Neural progenitor cell (in vitro differentiated cells): ENCODE results near the gene ANGPTL8.

ENCODE experiments used
- CTCF ChIP-seq: fragments of 200-600 bp; sonication (generic); IDR thresholded peaks from 2 replicates; pipeline ENCODE4 v1.5.1; 2017; ENCODE audit warnings: antibody characterized with exemption, mild to moderate bottlenecking
- EZH2 ChIP-seq: fragments of 200-600 bp; sonication (generic); IDR thresholded peaks from 2 replicates; pipeline ENCODE4 v1.6.1; 2017; ENCODE audit warnings: antibody characterized with exemption, mild to moderate bottlenecking, moderate library complexity
- EZH2phosphoT487 ChIP-seq: fragments of 200-600 bp; sonication (generic); IDR thresholded peaks from 2 replicates; pipeline ENCODE4 v1.6.1; 2017; ENCODE audit warnings: antibody characterized with exemption

DNA sequence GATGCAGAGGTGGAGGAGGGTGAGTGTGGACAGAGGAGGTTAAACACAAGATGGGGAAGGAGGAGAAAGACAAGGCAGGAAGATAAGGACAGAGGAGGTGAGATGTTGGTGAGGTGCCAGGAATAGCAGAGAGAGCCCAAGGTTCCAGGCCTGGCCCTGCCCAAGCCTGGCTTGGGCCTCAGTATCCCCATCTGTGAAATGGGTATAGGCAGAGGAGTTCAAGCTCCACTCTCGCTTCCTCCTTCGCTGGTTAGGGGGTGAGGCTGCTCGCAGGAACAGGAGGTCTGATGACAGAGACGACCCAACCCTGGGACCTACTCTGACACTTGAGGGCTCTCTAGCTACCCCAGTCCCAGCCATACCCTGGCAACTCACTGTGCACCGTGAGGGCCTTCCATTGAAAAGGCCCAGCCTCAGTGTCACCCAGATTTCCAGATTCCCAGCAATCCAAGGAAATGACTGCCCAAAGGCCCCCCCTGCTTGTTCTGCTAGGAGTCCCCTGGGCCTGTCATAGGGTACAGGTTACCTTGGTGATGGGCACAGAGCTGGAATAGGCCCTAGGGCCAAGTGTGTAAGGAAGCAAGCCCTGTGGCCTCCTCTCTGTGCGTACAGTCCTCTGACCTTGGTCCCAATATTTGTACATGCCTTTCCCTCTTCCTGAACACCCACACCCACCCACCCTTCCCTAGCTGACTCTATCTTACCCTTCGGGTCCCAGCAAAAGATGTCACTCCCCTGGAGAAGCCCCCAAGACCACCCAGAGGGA is 8.6 kb upstream of the ANGPTL8 start:
- TF ChIP-seq CTCF (no peak), EZH2 (no peak), EZH2phosphoT487 (no peak)
